Measurements from ENCODE around the gene RHBDL3. TPM values are rescaled to one million over a fixed set of nuclear protein-coding genes. Genes with fewer than 3 reads are reported as not detected.

The RHBDL3 gene
- total and polyA plus RNA-seq, 2 donors (not counting 3 experiments of a cell fraction or from before 2014, with no cell fraction given): 0.11 to 0.20 TPM

GRCh38 chr17:32335046-32335445 is 69.4 kb downstream of the RHBDL3 start:
- intact Hi-C loops (cut with micrococcal nuclease): no loop called here
- FAIRE-seq (no peak), DNase-seq (ENCODE audit: low read depth, low spot score) (no peak)
- ChIA-PET POLR2A (no interaction called here), CTCF (interaction anchor here (1.4 kb wide), 1 partner anchor 19 kb away, joined by 3 read pairs; no protein-coding TSS in a partner anchor)
- no peaks in the 10 kb centered on the region for H3K9me1 ChIP-seq (replicated peaks; ENCODE audit: control insufficient read depth, extremely low read depth, insufficient read depth, low read length)
- H3K27me3 ChIP-seq (ENCODE audit: control insufficient read depth in 2 of 2, insufficient read depth in 2 of 2, low read length in 2 of 2): no peaks in the 10 kb centered on the region
- no peaks in the 10 kb centered on the region for H3K4me1 ChIP-seq (ENCODE audit: control insufficient read depth, extremely low read depth, insufficient read depth, low read length)
- peaks cover 3 to 12% of the 10 kb centered on the region in 2 experiments for H3K36me3 ChIP-seq (ENCODE audit: control insufficient read depth in 2 of 2, extremely low read depth in 1 of 2, insufficient read depth in 2 of 2, low read length in 2 of 2)
- no TSS peak for BruUV-seq (replicated peaks)
- H3K4me2 ChIP-seq (ENCODE audit: insufficient read depth, low read length): no peak overlapping the region
- TF ChIP-seq JUN (IDR thresholded peaks at IDR 0.05; ENCODE audit: borderline replicate concordance, insufficient read depth, insufficient read length, low read depth) (no peak), GATA2 (IDR thresholded peaks at IDR 0.05; ENCODE audit: insufficient read depth, insufficient read length, low read depth, low read length) (no peak), CTCF (IDR thresholded peaks at IDR 0.05; ENCODE audit: extremely low read depth in 1 of 2, insufficient read depth in 1 of 2, low read depth in 1 of 2, low read length in 2 of 2) (no peak), FOS (IDR thresholded peaks at IDR 0.05; ENCODE audit: borderline replicate concordance, insufficient read depth, low read length) (no peak), MAX (IDR thresholded peaks at IDR 0.05; ENCODE audit: insufficient read depth, insufficient read length) (no peak), EZH2 (IDR thresholded peaks at IDR 0.05; ENCODE audit: borderline replicate concordance, low read depth, low read length, severe bottlenecking) (no peak), POLR2A (IDR thresholded peaks at IDR 0.05; ENCODE audit: low read depth, low read length) (no peak), MYC (IDR thresholded peaks at IDR 0.05; ENCODE audit: low read depth, low read length) (no peak), POLR2AphosphoS5 (IDR thresholded peaks at IDR 0.05; ENCODE audit: insufficient read depth, low read depth, low read length) (no peak)
- no peaks in the 10 kb centered on the region for H3K79me2 ChIP-seq (ENCODE audit: control insufficient read depth, insufficient read depth, low read length)
- H2AFZ ChIP-seq (ENCODE audit: low read depth, low read length): no peak overlapping the region
- no peak overlapping the region for H3K27ac ChIP-seq (ENCODE audit: insufficient read depth, low read depth, low read length)
- H3K9ac ChIP-seq (replicated peaks; ENCODE audit: extremely low read depth, insufficient read depth, low read length): no peak overlapping the region
- dilution Hi-C loops (cut with MboI; ENCODE audit: extremely low pct_ligation_motif_present, low sequenced_read_pairs): no loop called here
- H4K20me1 ChIP-seq (replicated peaks; ENCODE audit: control insufficient read depth, extremely low read depth, insufficient read depth, low read length): no peaks in the 10 kb centered on the region
- H3K4me3 ChIP-seq (replicated peaks in 1 of 3; ENCODE audit: insufficient read depth in 1 of 3, low read depth in 1 of 3, low read length in 3 of 3): no peak overlapping the region
- no peaks in the 10 kb centered on the region for H3K9me3 ChIP-seq (replicated peaks; ENCODE audit: control insufficient read depth, insufficient read depth, low read length)

All from endothelial cell of umbilical vein (primary cell).